Progenitor cell of endocrine pancreas (in vitro differentiated cells): ENCODE data around the gene ZBTB16. TPM values are rescaled to one million over a fixed set of nuclear protein-coding genes. Genes with fewer than 3 reads are reported as not detected.

ENCODE experiments used
- DNase-seq: peaks from one replicate; pipeline ENCODE4 v3.0.0; 2021; ENCODE audit warnings: low spot score; ENCODE audit not compliant: unreplicated experiment
- H3K27ac Mint-ChIP-seq: 2 replicates; pipeline ENCODE4 v1.8.0; 2021; ENCODE audit warnings: mild to moderate bottlenecking, moderate library complexity, mixed read lengths
- H3K27me3 Mint-ChIP-seq: 2 replicates; pipeline ENCODE4 v1.8.0; 2021; ENCODE audit warnings: mixed read lengths
- H3K36me3 Mint-ChIP-seq: 2 replicates; pipeline ENCODE4 v1.8.0; 2022; ENCODE audit warnings: mixed read lengths; ENCODE audit not compliant: insufficient read depth
- H3K4me1 Mint-ChIP-seq: 2 replicates; pipeline ENCODE4 v1.8.0; 2021; ENCODE audit warnings: low read depth, mixed read lengths
- H3K4me3 Mint-ChIP-seq: 2 replicates; pipeline ENCODE4 v1.8.0; 2021; ENCODE audit warnings: low read depth, mild to moderate bottlenecking, moderate library complexity, mixed read lengths
- H3K9me3 Mint-ChIP-seq: 2 replicates; pipeline ENCODE4 v1.8.0; 2021; ENCODE audit warnings: low read depth, mixed read lengths
- CTCF ChIP-seq: fragments of 200-600 bp; sonication (generic); IDR thresholded peaks from one replicate; pipeline ENCODE4 v1.5.0; 2021; ENCODE audit warnings: antibody characterized with exemption, mild to moderate bottlenecking; ENCODE audit not compliant: unreplicated experiment
- long read RNA-seq: library from polyadenylated mRNA; unstranded; transcript quantifications from one replicate; pipeline ENCODE4 v2.0.0, GENCODE V29; 2020
- total RNA-seq: library from RNA; stranded (reverse); gene quantifications from 2 replicates; pipeline ENCODE4 v1.2.1, GENCODE V29; 2021

ZBTB16 gene, protein sequence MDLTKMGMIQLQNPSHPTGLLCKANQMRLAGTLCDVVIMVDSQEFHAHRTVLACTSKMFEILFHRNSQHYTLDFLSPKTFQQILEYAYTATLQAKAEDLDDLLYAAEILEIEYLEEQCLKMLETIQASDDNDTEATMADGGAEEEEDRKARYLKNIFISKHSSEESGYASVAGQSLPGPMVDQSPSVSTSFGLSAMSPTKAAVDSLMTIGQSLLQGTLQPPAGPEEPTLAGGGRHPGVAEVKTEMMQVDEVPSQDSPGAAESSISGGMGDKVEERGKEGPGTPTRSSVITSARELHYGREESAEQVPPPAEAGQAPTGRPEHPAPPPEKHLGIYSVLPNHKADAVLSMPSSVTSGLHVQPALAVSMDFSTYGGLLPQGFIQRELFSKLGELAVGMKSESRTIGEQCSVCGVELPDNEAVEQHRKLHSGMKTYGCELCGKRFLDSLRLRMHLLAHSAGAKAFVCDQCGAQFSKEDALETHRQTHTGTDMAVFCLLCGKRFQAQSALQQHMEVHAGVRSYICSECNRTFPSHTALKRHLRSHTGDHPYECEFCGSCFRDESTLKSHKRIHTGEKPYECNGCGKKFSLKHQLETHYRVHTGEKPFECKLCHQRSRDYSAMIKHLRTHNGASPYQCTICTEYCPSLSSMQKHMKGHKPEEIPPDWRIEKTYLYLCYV
- 29.6 and 32.6 TPM in 2 replicates for total RNA-seq
- long read RNA-seq, transcript ZBTB16-201 (7 exons, 2,523 nt) = major isoform, 7 of 23 reads
- long read RNA-seq, partial matches to known transcripts = 5 of 23 reads
- long read RNA-seq, other reads (novel, unspliced or antisense) = 9 of 23 reads

DNA sequence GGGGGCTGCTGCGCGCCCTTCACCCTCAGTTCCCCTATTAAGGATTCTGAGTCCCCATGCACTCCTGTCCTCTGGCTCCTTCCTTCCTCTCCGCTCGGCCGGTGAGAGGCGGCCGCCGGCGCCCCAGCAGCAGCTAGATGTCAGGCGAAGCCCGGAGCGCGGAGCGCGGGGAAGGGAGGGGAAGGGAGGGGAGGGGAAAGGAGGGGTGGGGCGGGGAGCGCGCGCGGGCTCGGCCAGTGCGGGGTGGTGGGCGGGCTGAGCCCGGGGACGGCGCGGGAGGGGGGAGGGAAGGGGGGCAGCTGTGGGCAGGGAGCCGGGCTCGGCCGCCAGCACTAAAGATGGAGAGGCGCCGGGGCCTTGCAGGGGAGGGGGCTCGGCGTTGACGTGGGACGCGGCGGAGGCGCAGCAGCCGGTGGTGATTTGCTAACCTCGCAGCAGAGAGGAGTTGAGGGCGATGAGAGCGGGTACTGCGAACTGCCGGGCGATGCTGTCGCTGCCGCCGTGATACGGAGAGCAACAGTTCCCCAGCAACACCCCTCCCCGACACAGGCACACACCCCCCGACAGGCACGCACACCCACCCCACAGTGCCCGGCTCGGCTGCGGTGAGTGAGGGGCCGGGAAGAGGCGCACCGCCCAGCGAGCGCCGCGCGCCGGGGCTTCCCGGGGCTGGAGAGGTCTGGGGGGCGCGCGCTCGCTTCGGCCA lies at the start of gene ZBTB16:
Gene ZBTB16, plus strand, starts transcription at position 434 of the 706 bp plus-strand sequence. CDS start 3,590 bp downstream, outside the sequence.
- Mint-ChIP-seq H3K27ac (peak within 1 kb of the TSS; percentile 94), H3K4me1 (peaks cover 19% of the 10 kb centered on the region), H3K9me3 (no peaks in the 10 kb centered on the region), H3K4me3 (peak within 1 kb of the TSS; percentile 90), H3K27me3 (peaks cover 33% of the 10 kb centered on the region), H3K36me3 (peaks cover 4% of the 10 kb centered on the region)
- DNase-seq = peak; percentile 73
- TF ChIP-seq CTCF = no peak

DNA sequence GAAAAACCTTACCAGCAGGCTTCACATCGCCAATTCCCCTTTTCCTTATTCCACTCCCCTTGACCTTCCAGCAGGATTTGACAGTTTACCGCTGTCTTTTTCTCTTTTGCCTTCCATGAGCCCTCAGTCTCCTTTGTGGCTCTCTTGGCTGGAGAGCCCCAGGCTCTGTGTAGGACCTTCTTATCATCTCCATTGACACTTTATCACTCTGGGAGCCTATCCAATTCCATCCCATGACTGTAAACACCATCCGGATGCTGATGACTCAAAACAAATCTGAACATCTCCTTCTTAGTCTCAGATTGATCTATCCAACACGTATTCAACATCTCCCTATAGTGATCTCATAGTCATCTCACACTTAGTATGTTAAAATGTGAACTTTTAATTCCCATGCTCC lies 48.6 kb upstream of the ZBTB16 start:
- TF ChIP-seq CTCF = no peak
- DNase-seq = no peak
- Mint-ChIP-seq H3K9me3 (no peaks in the 10 kb centered on the region), H3K36me3 (no peaks in the 10 kb centered on the region), H3K4me1 (no peaks in the 10 kb centered on the region), H3K27ac (no peak overlapping the region), H3K27me3 (peaks cover 32% of the 10 kb centered on the region), H3K4me3 (no peak overlapping the region)

DNA sequence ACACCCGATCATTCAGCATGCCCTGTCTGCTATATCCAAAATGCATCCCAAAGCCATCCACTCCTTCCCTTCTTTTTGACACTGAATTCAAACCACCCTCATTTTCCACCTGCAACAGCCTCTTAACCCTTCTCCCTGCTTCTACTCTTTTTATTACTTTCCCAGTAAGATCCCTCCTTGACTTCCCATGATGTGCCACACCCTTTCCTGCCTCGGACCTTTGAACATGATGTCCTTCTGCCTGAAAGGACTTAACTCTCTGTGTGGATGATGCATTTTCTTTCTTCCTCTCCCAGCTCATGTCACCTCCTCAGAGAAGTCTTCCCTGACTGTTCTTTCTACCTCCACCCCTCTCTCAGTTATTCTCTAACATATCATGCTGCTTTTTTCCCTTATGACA lies 48.1 kb upstream of the ZBTB16 start:
- no peaks in the 10 kb centered on the region for H3K36me3 Mint-ChIP-seq
- no peak overlapping the region for H3K4me3 Mint-ChIP-seq
- no peaks in the 10 kb centered on the region for H3K9me3 Mint-ChIP-seq
- H3K4me1 Mint-ChIP-seq = no peaks in the 10 kb centered on the region
- no peak for TF ChIP-seq CTCF
- no peak for DNase-seq
- H3K27me3 Mint-ChIP-seq = peaks cover 32% of the 10 kb centered on the region
- no peak overlapping the region for H3K27ac Mint-ChIP-seq

DNA sequence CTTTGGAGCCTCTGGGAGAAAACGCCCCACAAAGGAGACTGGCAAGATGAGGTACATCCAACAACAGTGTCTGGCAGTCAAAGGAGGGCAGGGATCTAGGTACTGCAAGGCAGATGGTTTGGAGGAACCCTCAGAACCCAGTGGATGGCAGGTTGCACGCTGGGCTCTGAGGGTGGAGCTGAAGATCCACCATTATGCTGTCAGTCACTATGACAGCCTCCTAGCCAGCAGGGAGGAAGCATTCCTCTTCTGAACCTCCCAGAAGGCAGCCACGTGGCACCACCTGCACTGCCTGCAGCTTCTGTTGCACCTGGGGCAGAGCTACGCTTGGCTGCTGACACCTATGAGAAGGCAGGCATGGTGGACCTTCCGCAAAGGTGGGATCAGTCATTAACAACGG lies 44.4 kb upstream of the ZBTB16 start:
- no peak overlapping the region for H3K4me3 Mint-ChIP-seq
- H3K27me3 Mint-ChIP-seq = peaks cover 20% of the 10 kb centered on the region
- no peak overlapping the region for H3K27ac Mint-ChIP-seq
- no peaks in the 10 kb centered on the region for H3K4me1 Mint-ChIP-seq
- DNase-seq = no peak
- no peaks in the 10 kb centered on the region for H3K36me3 Mint-ChIP-seq
- TF ChIP-seq CTCF = no peak
- no peaks in the 10 kb centered on the region for H3K9me3 Mint-ChIP-seq

DNA sequence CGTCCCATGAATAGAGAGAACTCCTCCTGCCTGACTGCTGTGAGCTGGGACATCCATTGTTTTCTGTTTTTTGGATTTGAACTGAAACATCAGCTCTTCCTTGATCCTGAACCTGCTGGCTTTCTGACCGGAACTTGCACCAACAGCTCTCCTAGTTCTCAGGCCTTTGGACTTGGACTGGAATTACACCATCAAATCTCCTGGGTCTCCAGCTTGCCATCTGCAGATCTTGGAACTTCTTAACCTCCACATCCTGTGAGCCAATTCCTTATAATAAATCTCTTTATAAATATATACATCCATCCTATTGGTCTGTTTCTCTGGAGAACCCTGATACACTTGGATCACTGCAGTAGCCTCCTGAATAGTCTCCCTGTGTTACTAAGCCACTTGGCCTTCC lies 42.5 kb upstream of the ZBTB16 start:
- Mint-ChIP-seq H3K27ac (no peak overlapping the region), H3K9me3 (no peaks in the 10 kb centered on the region), H3K4me1 (no peaks in the 10 kb centered on the region), H3K36me3 (no peaks in the 10 kb centered on the region), H3K27me3 (peaks cover 15% of the 10 kb centered on the region), H3K4me3 (no peak overlapping the region)
- DNase-seq = no peak
- no peak for TF ChIP-seq CTCF
